K562 (cell line): ENCODE measurements around the gene TMSB4X.
A peak's percentile ranks its signal among the peaks of the same experiment; 100 is the strongest.

Source experiments
- MXI1 ChIP-seq: IDR thresholded peaks from 2 replicates; pipeline ENCODE4 v1.6.1; 2011; ENCODE audit warnings: low read depth, mild to moderate bottlenecking, improper control_type of control experiment, low read length
- SOX6 ChIP-seq: fragments of 450-650 bp; IDR thresholded peaks from 2 replicates; pipeline ENCODE4 v1.6.1; 2014; ENCODE audit warnings: mild to moderate bottlenecking
- STAT5B ChIP-seq: fragments of 250-450 bp; sonication (Bioruptor Pico); IDR thresholded peaks from 2 replicates; pipeline ENCODE4 v1.8.0; 2021; ENCODE audit warnings: mild to moderate bottlenecking, inconsistent platforms
- ZNF274 ChIP-seq: IDR thresholded peaks from 2 replicates; pipeline ENCODE4 v1.6.1; 2011; ENCODE audit warnings: low read depth, mild to moderate bottlenecking, low read length, moderate library complexity, borderline replicate concordance
- TF ChIP-seq, protein P1 (sequence below), 3 experiments: IDR thresholded peaks in 2 of 3; conservative IDR thresholded peaks in 1 of 3; 2 replicates each; pipeline ENCODE4 v1.5.1; 2011 to 2012; ENCODE audit warnings: low read length in 3 of 3, mild to moderate bottlenecking in 3 of 3, control low read depth in 2 of 3, improper control_type of control experiment in 1 of 3, inconsistent platforms in 1 of 3, low read depth in 1 of 3, mixed read lengths in 1 of 3, moderate library complexity in 1 of 3; ENCODE audit not compliant: insufficient read depth in 2 of 3

DNA sequence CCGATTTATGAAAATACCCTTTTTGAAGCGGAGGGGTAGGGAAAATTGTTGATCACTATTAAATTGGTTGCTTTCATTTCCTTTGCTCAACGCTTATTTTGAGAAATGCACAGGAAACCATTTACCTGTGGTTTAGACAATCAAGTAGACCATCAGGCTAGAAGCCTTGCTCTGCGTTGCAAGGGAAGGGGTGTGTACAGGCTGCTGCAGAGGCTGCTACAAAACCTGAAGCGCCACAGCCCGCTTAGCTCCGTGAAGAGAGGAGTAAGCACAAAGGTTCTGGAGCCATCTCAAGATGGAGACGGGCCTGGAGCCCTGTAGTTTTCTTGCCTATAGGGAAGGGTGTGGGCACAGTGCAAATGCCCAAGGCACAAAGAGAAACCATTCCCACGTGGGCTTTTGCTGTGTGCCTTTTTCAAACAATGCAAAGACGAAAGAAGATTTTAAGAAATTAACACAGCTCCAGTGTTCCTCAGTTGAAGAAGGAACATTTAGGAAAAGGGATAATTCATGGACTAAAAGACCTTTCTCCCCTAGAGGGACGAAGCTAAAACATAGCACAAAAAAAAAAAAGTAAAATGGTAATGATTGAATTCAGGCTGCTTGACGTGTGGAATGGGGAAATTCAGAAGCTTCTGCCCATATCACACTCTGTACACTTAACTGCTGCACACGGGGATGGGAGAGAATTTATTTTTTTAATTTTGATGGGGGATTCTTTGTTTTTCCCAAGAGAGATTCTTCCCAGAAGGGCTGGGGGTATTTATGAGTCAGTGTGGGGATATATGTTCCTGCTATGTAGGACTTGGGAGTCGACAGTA, 3.5 kb downstream of the TMSB4X start:
- TF ChIP-seq STAT5B (CRISPR knock-in tag) (no peak), ZNF274 (no peak), MXI1 (no peak), SOX6 (0 out of 2 replicates have a peak, but pooled peaks have one; percentile 10)
- TF ChIP-seq, protein P1, sequence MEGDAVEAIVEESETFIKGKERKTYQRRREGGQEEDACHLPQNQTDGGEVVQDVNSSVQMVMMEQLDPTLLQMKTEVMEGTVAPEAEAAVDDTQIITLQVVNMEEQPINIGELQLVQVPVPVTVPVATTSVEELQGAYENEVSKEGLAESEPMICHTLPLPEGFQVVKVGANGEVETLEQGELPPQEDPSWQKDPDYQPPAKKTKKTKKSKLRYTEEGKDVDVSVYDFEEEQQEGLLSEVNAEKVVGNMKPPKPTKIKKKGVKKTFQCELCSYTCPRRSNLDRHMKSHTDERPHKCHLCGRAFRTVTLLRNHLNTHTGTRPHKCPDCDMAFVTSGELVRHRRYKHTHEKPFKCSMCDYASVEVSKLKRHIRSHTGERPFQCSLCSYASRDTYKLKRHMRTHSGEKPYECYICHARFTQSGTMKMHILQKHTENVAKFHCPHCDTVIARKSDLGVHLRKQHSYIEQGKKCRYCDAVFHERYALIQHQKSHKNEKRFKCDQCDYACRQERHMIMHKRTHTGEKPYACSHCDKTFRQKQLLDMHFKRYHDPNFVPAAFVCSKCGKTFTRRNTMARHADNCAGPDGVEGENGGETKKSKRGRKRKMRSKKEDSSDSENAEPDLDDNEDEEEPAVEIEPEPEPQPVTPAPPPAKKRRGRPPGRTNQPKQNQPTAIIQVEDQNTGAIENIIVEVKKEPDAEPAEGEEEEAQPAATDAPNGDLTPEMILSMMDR (IDR thresholded peaks at IDR 0.05 in 2 of 3, conservative IDR thresholded peaks at IDR 0.05 in 1 of 3; ENCODE audit: insufficient read depth in 2 of 3, low read depth in 1 of 3, low read length in 3 of 3): no peak
